Right ventricle myocardium inferior (tissue), 1 donor: Measurements from ENCODE around the gene MYH11. TPM values are rescaled to one million over a fixed set of nuclear protein-coding genes. Genes with fewer than 3 reads are reported as not detected.
A peak's percentile ranks its signal among the peaks of the same experiment; 100 is the strongest.
"Not testable (repeated sequence)": the region's sequence is repeated elsewhere in the genome, so short reads cannot be mapped to it uniquely, and the experiment has no call there.

Experiments used
- ATAC-seq: fragments of 200-7000 bp; cut with Tn5 transposase; one replicate; pipeline ENCODE4 v1.9.1; 2020; ENCODE audit warnings: mild to moderate bottlenecking, moderate library complexity
- DNase-seq: peaks from one replicate; pipeline ENCODE4 v3.0.0; 2021; ENCODE audit errors: missing footprints
- intact Hi-C: fragments of 100-400 bp; cut with DNase I; formaldehyde crosslinking; loops from one replicate; pipeline ENCODE4 v1.11.0; 2022
- total RNA-seq: library from RNA; stranded (reverse); fragmentation: NEBNext Ultra II Directional; extraction: Animal tissue kit (Norgen Biotek cat#: 25700); gene quantifications from one replicate; pipeline ENCODE4 v1.2.1, GENCODE V29; 2021
- donor health status: DM: no; HTN: yes; CAD: no; lungs with severe emphysema.

Gene MYH11
- total RNA-seq, 1 donor from 2014 or later, result 17.9 TPM

GRCh38 chr16:15708096-15708495 is 148.7 kb downstream of the MYH11 start:
- no peak for DNase-seq
- intact Hi-C loops, result no loop called here

GRCh38 chr16:15707332-15707731 is 149.5 kb downstream of the MYH11 start:
- ATAC-seq, result no peak
- intact Hi-C loops, result no loop called here
- DNase-seq, result no peak

More at GRCh38 chr16:15708096-15708495, 148.7 kb downstream of the MYH11 start:
- ATAC-seq, result no peak

GRCh38 chr16:15705064-15705565 is 151.7 kb downstream of the MYH11 start:
- intact Hi-C loops, result loop anchor here (2.0 kb wide), 1 partner anchor 62 kb away; the partner anchor contains the start of gene MARF1
- DNase-seq (no peak), ATAC-seq (no peak)

- intact Hi-C loops, result loop anchor here (2.0 to 5.0 kb wide), 2 partner anchors 62 to 277 kb away; partner anchors contain the start of gene MARF1
- ATAC-seq (peak; percentile 81), DNase-seq (peak; percentile 79)
These were observed 152.3 kb downstream of the MYH11 start for GRCh38 chr16:15704545-15704987.

- intact Hi-C loops, result loop anchor here (5.0 kb wide), 1 partner anchor 276 kb away; no protein-coding TSS in a partner anchor
- no peak for ATAC-seq
- no peak for DNase-seq
These were observed 153.6 kb downstream of the MYH11 start for GRCh38 chr16:15703029-15703736.

- intact Hi-C loops, result loop anchor here (5.0 kb wide), 1 partner anchor 275 kb away; no protein-coding TSS in a partner anchor
- no peak for DNase-seq
- no peak for ATAC-seq
These were observed 154.6 kb downstream of the MYH11 start for GRCh38 chr16:15701975-15702970.

DNA sequence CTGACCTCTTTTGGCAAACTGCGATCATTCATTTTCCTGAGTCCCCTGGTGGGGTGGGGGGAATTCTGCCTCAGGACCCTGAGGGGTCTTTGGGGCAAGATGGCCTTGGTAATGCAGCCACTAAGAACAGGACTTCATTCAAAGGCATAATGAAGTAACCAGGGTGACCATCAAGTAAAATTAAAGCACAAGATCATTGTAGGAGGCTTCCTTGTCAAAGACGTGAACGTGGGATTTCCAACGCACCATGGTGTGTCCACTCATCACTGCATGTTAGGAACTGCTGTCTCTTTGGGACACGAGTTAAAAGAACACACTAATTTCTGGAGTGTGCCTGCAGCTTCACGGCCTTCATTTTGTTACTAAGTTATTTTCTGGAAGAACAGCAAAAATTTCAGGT is 155.5 kb downstream of the MYH11 start:
- intact Hi-C loops, result loop anchor here (5.0 kb wide), 1 partner anchor 274 kb away; no protein-coding TSS in a partner anchor
- DNase-seq, result no peak
- ATAC-seq, result no peak

- intact Hi-C loops, result loop anchor here (5.0 kb wide), 1 partner anchor 273 kb away; no protein-coding TSS in a partner anchor
- ATAC-seq (no peak), DNase-seq (no peak)
These were observed 157.0 kb downstream of the MYH11 start for GRCh38 chr16:15699819-15700218.

DNA sequence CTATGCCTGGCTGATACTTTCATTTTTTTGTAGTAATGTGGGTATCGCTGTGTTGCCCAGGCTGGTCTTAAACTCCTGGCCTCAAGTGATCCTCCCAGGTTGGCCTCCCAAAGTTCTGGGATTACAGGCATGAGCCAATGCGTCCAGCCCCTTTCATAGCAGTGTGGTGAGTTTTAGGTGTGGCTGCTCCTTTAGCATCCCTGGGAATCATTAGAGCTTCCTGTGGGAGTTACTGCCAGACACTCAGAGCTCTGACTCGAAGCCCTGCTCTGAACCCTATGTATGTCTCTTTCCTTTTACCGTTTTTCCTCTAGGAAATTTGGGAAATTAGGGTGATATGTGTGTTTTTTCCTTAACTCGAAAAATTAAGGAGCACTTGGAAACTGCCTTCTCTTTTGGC is 162.3 kb downstream of the MYH11 start:
- ATAC-seq, result no peak
- DNase-seq, result no peak
- intact Hi-C loops, result no loop called here

- intact Hi-C loops, ATAC-seq, DNase-seq: not testable (repeated sequence)
These were observed 164.3 kb downstream of the MYH11 start for GRCh38 chr16:15692508-15692907.

- intact Hi-C loops, result no loop called here
- DNase-seq (no peak), ATAC-seq (no peak)
These were observed 165.8 kb downstream of the MYH11 start for GRCh38 chr16:15691046-15691445.

DNA sequence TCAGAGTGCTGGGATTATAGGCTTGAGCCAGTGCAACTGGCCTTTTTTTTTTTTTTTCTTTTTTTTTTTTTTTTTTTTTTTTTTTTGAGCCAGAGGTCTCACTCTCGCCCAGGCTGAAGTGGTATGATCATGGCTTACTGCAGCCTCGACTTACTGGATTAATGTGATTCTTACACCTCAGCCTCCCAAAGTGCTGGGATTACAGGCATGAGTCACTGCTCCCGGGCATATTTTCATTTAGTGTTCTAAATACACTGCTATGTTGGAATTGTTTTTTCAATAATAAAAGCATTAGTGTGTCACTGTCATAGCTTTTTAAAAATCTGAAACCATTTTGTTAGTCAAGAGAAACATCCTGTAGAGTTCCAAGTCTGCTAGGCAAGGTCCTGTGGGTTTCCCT is 166.5 kb downstream of the MYH11 start:
- ATAC-seq (no peak), DNase-seq (no peak)
- intact Hi-C loops, result no loop called here

GRCh38 chr16:15689290-15689689 is 167.5 kb downstream of the MYH11 start:
- no peak for ATAC-seq
- no peak for DNase-seq
- intact Hi-C loops, result no loop called here

GRCh38 chr16:15686287-15686686 is 170.5 kb downstream of the MYH11 start:
- no peak for ATAC-seq
- intact Hi-C loops, result no loop called here

DNA sequence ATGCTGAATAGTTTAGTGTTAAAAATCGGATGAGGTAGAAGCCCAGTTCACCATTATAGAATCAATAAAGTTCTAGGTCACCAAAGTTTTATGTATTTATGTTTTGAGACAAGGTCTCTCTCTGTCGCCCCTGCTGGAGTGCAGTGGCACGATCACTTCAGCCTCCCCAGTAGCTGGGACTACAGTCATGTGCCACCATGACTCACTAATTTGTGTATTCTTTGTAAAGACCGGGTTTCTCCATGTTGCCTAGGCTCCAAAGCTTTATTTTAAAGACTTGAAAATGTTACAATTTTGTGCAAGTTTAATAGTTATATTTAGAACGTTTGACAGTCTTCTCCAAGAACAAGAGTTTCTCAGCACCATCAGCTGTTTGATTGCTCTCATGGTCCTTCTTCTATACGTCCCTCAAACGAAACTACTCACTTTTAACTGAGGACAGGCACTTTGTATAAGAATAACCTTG is 174.7 kb downstream of the MYH11 start:
- DNase-seq (no peak), ATAC-seq (no peak)
- intact Hi-C loops, result no loop called here

More at GRCh38 chr16:15686287-15686686, 170.5 kb downstream of the MYH11 start:
- no peak for DNase-seq

DNA sequence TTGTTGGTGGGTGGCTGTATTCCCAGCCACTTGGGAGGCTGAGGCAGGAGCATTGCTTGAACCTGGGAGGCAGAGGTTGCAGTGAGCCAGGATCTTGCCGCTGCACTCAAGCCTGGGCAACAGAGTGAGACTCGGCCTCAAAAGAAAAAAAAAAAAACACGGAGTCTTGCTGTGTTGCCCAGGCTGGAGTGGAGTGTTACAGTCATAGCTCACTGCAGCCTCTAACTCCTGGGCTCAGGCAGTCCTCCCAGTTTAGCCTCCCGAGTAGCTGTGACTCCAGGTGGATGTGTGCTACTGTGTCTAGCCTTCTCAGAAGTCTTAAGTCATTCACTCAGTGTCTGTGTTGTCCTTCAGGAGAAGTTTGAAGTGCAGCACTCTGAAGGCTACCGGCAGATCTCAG is 179.4 kb downstream of the MYH11 start:
- intact Hi-C loops, result loop anchor here (5.0 kb wide), 1 partner anchor 35 kb away; the partner anchor contains the start of gene MARF1
- no peak for ATAC-seq
- DNase-seq, result no peak

GRCh38 chr16:15676506-15676905 is 180.3 kb downstream of the MYH11 start:
- ATAC-seq, result no peak
- intact Hi-C loops, result loop anchor here (5.0 kb wide), 1 partner anchor 34 kb away; the partner anchor contains the start of gene MARF1
- DNase-seq, result no peak

DNA sequence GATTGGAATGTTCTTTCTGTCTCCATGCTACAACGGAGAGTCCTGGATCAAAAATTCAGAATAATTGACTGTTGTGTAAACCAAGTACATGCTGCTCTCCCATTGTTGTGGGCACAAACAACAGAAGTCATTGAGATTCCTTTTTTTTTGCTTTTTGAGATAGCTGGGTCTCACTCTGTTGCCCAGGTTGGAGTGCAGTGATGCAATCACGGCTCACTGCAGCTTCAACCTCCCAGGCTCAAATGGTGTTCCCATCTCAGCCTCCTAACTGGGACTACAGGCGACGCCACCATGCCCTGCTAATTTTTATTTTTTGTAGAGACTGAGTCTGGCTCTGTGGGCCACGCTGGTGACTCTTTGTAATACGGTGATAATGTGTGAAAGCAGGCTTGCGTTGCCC is 182.3 kb downstream of the MYH11 start:
- ATAC-seq (no peak), DNase-seq (no peak)
- intact Hi-C loops, result no loop called here
